Ascending aorta (tissue), 2 donors: ENCODE data around the gene SSC4D. TPM values are rescaled to one million over a fixed set of nuclear protein-coding genes. Genes with fewer than 3 reads are reported as not detected.
"Not testable (repeated sequence)": the region's sequence is repeated elsewhere in the genome, so short reads cannot be mapped to it uniquely, and the experiment has no call there.

Experiments
- DNase-seq, 2 donors: peaks; one replicate each; pipeline ENCODE4 v3.0.0-alpha.2; 2019; ENCODE audit warnings: low spot score in 2 of 2
- H3K27ac ChIP-seq, 2 donors: fragments of 200-600 bp; sonication (generic); one replicate each; pipeline ENCODE4 v1.5.1; 2016 to 2017; ENCODE audit warnings: mild to moderate bottlenecking in 1 of 2
- H3K27me3 ChIP-seq: fragments of 200-600 bp; sonication (generic); one replicate; pipeline ENCODE4 v1.5.1; 2017
- H3K36me3 ChIP-seq, 2 donors: fragments of 200-600 bp; sonication (generic); one replicate each; pipeline ENCODE4 v1.5.1; 2016
- H3K4me1 ChIP-seq, 2 donors: fragments of 200-600 bp; sonication (generic); one replicate each; pipeline ENCODE4 v1.5.1; 2016 to 2017; ENCODE audit warnings: mild to moderate bottlenecking in 1 of 2
- H3K4me3 ChIP-seq, 2 donors: fragments of 200-600 bp; sonication (generic); one replicate each; pipeline ENCODE4 v1.5.1; 2016 to 2017; ENCODE audit warnings: mild to moderate bottlenecking in 1 of 2
- H3K9me3 ChIP-seq, 2 donors: fragments of 200-600 bp; sonication (generic); one replicate each; pipeline ENCODE4 v1.5.1; 2016
- CTCF ChIP-seq, 3 experiments: fragments of 200-600 bp in 2 of 3; fragments of 450-650 bp in 1 of 3; sonication (generic) in 2 of 3; IDR thresholded peaks; one replicate each; pipeline ENCODE4 v1.5.1; 2016 to 2019; ENCODE audit warnings: antibody characterized with exemption in 3 of 3, mild to moderate bottlenecking in 1 of 3, moderate library complexity in 1 of 3
- intact Hi-C: fragments of 100-400 bp; cut with DNase I; formaldehyde crosslinking; loops from one replicate; pipeline ENCODE4 v1.15.1; 2023
- total RNA-seq: library from RNA; depleted of rRNA; stranded (reverse); fragments of >200 nt; gene quantifications from one replicate; pipeline ENCODE4 v1.1.0, GENCODE V29; 2016

Gene SSC4D
- total RNA-seq, 1 donor from 2014 or later, result not detected

DNA sequence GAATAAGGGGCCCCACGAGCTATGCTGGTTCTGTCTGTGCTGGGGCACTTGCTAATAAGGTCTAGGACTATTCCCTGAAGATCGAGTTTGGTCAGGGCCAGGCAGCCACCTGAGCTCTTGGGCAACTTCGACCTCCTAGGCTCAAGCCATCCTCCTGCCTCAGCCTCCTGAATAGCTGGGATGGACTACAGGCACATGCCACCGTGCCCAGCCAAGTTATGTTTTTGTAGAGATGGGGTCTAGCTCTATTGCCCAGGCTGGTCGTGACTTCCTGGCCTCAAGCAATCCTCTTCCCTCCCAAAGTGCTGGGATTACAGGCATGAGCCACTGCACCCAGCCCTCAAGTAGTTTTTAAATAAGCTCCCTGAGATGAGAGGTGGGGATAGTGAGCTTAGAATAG is 18.1 kb upstream of the SSC4D start:
- no peak for TF ChIP-seq CTCF (IDR thresholded peaks at IDR 0.05)

GRCh38 chr7:76426246-76426645 is 16.7 kb upstream of the SSC4D start:
- Histone ChIP-seq H3K4me1 (no peaks in the 10 kb centered on the region), H3K27me3 (no peaks in the 10 kb centered on the region), H3K9me3 (no peaks in the 10 kb centered on the region), H3K27ac (no peak overlapping the region), H3K4me3 (no peak overlapping the region), H3K36me3 (no peaks in the 10 kb centered on the region)
- no peak for DNase-seq
- TF ChIP-seq CTCF (IDR thresholded peaks at IDR 0.05), result no peak
- intact Hi-C loops, result no loop called here

More for the DNA sequence above, 18.1 kb upstream of the SSC4D start:
- H3K4me1 ChIP-seq, result no peaks in the 10 kb centered on the region
- DNase-seq, result no peak
- no peaks in the 10 kb centered on the region for H3K36me3 ChIP-seq
- intact Hi-C loops, result no loop called here
- no peaks in the 10 kb centered on the region for H3K27me3 ChIP-seq
- H3K9me3 ChIP-seq, result no peaks in the 10 kb centered on the region
- H3K27ac ChIP-seq, result no peak overlapping the region
- H3K4me3 ChIP-seq, result no peak overlapping the region

- H3K27ac ChIP-seq, H3K4me1 ChIP-seq, H3K27me3 ChIP-seq, H3K9me3 ChIP-seq, intact Hi-C loops, H3K36me3 ChIP-seq, DNase-seq, H3K4me3 ChIP-seq: not testable (repeated sequence)
Observed at GRCh38 chr7:76425558-76425957, 16.1 kb upstream of the SSC4D start.

DNA sequence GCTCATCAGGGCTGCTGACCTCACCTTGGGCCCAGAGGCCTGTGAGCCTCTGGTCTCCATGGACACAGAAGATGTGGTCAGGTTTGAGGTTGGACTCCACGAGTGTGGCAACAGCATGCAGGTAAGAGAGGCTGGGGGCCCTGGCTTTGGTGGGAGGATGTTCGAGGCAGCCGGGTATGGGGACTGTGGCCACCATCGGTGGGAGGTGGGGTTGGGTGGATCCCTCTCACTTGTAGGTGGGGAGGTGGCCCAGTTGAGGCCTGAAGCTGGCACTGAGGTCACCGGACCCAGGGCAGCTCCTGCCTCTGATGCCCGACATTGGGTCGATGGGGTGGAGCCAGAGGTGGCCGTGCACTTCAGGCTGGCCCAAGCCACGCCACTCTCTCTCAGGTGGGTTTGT is 15.7 kb upstream of the SSC4D start:
- Histone ChIP-seq H3K4me3 (no peak overlapping the region), H3K36me3 (no peaks in the 10 kb centered on the region), H3K27ac (no peak overlapping the region), H3K27me3 (no peaks in the 10 kb centered on the region), H3K4me1 (no peaks in the 10 kb centered on the region), H3K9me3 (no peaks in the 10 kb centered on the region)
- no peak for TF ChIP-seq CTCF (IDR thresholded peaks at IDR 0.05)
- intact Hi-C loops, result no loop called here
- no peak for DNase-seq

- TF ChIP-seq CTCF (IDR thresholded peaks at IDR 0.05), result no peak
- no peaks in the 10 kb centered on the region for H3K36me3 ChIP-seq
- no peak within 1 kb of the TSS for H3K4me3 ChIP-seq
- intact Hi-C loops, result no loop called here
- no peaks in the 10 kb centered on the region for H3K4me1 ChIP-seq
- no peak within 1 kb of the TSS for H3K27ac ChIP-seq
- DNase-seq, result no peak
- no peaks in the 10 kb centered on the region for H3K9me3 ChIP-seq
- H3K27me3 ChIP-seq, result no peaks in the 10 kb centered on the region
Observed at GRCh38 chr7:76424413-76425111, 15.1 kb upstream of the SSC4D start, which contains the start of gene ZP3. TSS of gene ZP3 (plus strand) at chr7:76424950. CDS start at chr7:76424965, 15 bp downstream.

DNA sequence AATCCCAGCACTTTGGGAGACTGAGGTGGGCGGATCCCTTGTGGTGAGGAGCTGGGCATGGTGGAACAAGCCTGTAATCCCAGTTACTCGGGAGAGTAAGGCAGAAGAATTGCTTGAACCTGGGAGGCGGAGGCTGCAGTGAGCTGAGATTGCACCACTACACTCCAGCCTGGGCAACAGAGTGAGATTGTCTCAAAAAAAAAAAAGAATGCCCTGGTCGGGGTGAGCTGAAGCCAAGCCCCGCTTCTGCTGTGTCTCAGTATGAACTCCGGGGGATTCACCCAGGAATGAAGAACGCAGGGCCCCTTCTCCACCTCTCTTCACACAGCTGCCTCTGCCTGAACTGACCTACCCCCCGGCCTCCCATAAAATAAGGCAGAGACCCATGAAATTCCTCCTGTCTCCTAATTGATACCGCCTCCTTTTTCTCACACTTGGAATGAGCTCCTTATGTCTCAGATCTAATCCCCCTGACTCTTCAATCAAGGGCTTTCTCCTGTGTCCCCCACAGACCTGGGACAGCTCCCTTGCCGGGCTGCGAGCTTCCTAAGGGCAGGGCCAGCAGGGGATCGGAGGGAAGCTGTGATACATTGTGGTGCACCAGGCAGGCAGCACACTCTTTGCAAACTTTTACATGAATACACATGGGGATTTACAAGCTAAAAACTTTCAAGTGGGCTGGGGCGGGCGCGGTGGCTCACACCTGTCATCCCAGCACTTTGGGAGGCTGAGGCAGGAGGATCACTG is 14.3 kb upstream of the SSC4D start:
- no peak overlapping the region for H3K27ac ChIP-seq
- TF ChIP-seq CTCF (IDR thresholded peaks at IDR 0.05), result no peak
- DNase-seq, result no peak
- no peaks in the 10 kb centered on the region for H3K27me3 ChIP-seq
- H3K4me1 ChIP-seq, result no peaks in the 10 kb centered on the region
- no peaks in the 10 kb centered on the region for H3K36me3 ChIP-seq
- intact Hi-C loops, result no loop called here
- no peak overlapping the region for H3K4me3 ChIP-seq
- no peaks in the 10 kb centered on the region for H3K9me3 ChIP-seq

DNA sequence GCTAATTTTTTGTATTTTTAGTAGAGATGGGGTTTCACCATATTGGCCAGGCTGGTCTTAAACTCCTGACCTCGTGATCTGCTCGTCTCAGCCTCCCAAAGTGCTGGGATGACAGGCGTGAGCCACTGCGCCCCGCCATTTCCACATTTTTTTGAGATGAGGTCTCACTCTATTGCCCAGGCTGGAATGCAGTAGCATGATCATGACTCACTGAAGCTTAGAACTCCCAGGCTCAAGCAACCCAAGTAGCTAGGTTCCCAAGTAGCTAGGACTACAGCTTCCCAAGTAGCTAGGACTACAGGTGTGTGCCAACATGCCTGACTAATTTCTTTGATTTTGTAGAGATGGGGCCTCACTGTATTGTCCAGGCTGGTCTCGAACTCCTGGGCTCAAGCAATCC is 11.6 kb upstream of the SSC4D start:
- DNase-seq, H3K27me3 ChIP-seq, intact Hi-C loops, H3K4me3 ChIP-seq, H3K4me1 ChIP-seq, H3K9me3 ChIP-seq, H3K36me3 ChIP-seq, H3K27ac ChIP-seq: not testable (repeated sequence)

DNA sequence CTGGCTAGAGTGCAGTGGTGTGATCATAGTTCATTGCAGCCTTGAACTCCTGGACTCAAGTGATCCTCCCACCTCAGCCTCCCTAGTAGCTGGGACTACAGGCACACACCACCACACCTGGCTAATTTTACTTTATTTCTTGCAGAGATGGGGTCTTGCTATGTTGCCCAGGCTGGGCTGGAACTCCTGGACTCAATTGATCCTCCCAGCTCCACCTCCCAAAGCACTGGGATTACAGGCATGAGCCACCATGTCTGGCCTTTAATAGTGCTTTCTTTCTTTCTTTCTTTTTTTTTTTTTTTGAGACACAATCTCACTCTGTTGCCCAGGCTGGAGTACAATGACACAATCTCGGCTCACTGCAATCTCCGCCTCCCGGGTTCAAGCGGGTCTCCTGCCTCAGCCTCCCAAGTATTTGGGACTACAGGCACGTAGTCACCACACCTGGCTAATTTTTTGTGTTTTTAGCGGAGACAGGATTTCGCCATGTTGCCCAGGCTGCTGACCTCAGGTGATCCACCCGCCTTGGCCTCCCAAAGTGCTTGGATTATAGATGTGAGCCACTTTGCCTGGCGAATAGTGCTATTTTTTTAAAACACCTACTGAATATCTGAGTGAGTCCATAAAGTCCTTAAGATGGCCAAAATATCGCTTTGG is 8.3 kb upstream of the SSC4D start:
- H3K27me3 ChIP-seq, H3K4me1 ChIP-seq, H3K36me3 ChIP-seq, H3K4me3 ChIP-seq, intact Hi-C loops, H3K9me3 ChIP-seq, DNase-seq, H3K27ac ChIP-seq: not testable (repeated sequence)
